GM23338 (cell line): ENCODE data around the gene FAM234A. TPM values are rescaled to one million over a fixed set of nuclear protein-coding genes. Genes with fewer than 3 reads are reported as not detected.

Experiments
- ATAC-seq: fragments of 200-7000 bp; cut with Tn5 transposase; 3 replicates; pipeline ENCODE4 v1.9.1; 2020
- DNase-seq: peaks from one replicate; pipeline ENCODE4 v3.0.0-alpha.2; 2015; ENCODE audit warnings: low spot score
- H2AFZ ChIP-seq: fragments of 200-600 bp; sonication (generic); 2 replicates; pipeline ENCODE4 v1.8.0; 2016; ENCODE audit warnings: antibody characterized with exemption, mild to moderate bottlenecking, moderate library complexity
- H3F3A ChIP-seq: fragments of 200-600 bp; sonication (generic); replicated peaks from 2 replicates; pipeline ENCODE4 v1.8.0; 2017; ENCODE audit warnings: antibody characterized with exemption, mixed run types, low read depth
- H3K27ac ChIP-seq: fragments of 200-600 bp; sonication (generic); 2 replicates; pipeline ENCODE4 v1.6.1; 2016; ENCODE audit warnings: low read depth
- H3K27me3 ChIP-seq: fragments of 200-600 bp; sonication (generic); 2 replicates; pipeline ENCODE4 v1.8.0; 2016; ENCODE audit warnings: mild to moderate bottlenecking, mixed run types, moderate library complexity; ENCODE audit not compliant: insufficient read depth
- H3K36me3 ChIP-seq: fragments of 200-600 bp; sonication (generic); 2 replicates; pipeline ENCODE4 v1.8.0; 2016; ENCODE audit warnings: mild to moderate bottlenecking; ENCODE audit not compliant: insufficient read depth
- H3K4me1 ChIP-seq: fragments of 200-600 bp; sonication (generic); 2 replicates; pipeline ENCODE4 v1.8.0; 2016; ENCODE audit warnings: mild to moderate bottlenecking, moderate library complexity; ENCODE audit not compliant: insufficient read depth
- H3K4me2 ChIP-seq: fragments of 200-600 bp; sonication (generic); 2 replicates; pipeline ENCODE4 v1.7.1; 2017; ENCODE audit warnings: mixed run types
- H3K4me3 ChIP-seq: fragments of 200-600 bp; sonication (generic); 2 replicates; pipeline ENCODE4 v1.6.1; 2016; ENCODE audit warnings: mixed run types
- H3K79me2 ChIP-seq: fragments of 200-600 bp; sonication (generic); replicated peaks from 2 replicates; pipeline ENCODE4 v1.8.0; 2017; ENCODE audit warnings: mild to moderate bottlenecking; ENCODE audit not compliant: insufficient read depth
- H3K9me2 ChIP-seq: fragments of 200-600 bp; sonication (generic); 2 replicates; pipeline ENCODE4 v1.8.0; 2017; ENCODE audit not compliant: insufficient read depth
- H4K20me1 ChIP-seq: fragments of 200-600 bp; sonication (generic); replicated peaks from 2 replicates; pipeline ENCODE4 v1.8.0; 2017; ENCODE audit warnings: mild to moderate bottlenecking; ENCODE audit not compliant: insufficient read depth
- H3K27ac Mint-ChIP-seq: 2 replicates; pipeline ENCODE4 v1.8.0; 2020; ENCODE audit warnings: inconsistent platforms, mild to moderate bottlenecking, moderate library complexity, mixed read lengths
- H3K27me3 Mint-ChIP-seq: 3 replicates; pipeline ENCODE4 v1.8.0; 2022; ENCODE audit warnings: low read depth, mild to moderate bottlenecking, moderate library complexity, mixed read lengths, inconsistent platforms; ENCODE audit not compliant: insufficient read depth, poor library complexity
- H3K36me3 Mint-ChIP-seq: 3 replicates; pipeline ENCODE4 v1.8.0; 2021; ENCODE audit warnings: low read depth, mild to moderate bottlenecking, inconsistent platforms, moderate library complexity, mixed read lengths
- H3K4me1 Mint-ChIP-seq: 3 replicates; pipeline ENCODE4 v1.8.0; 2020; ENCODE audit warnings: mild to moderate bottlenecking, inconsistent platforms, mixed read lengths
- H3K4me3 Mint-ChIP-seq: 3 replicates; pipeline ENCODE4 v1.8.0; 2021; ENCODE audit warnings: moderate library complexity, mild to moderate bottlenecking, inconsistent platforms, mixed read lengths
- H3K9me3 Mint-ChIP-seq: 3 replicates; pipeline ENCODE4 v1.8.0; 2020; ENCODE audit warnings: moderate library complexity, mild to moderate bottlenecking, inconsistent platforms, mixed read lengths
- EZH2phosphoT487 ChIP-seq: fragments of 200-600 bp; sonication (generic); IDR thresholded peaks from one replicate; pipeline ENCODE4 v1.8.1; 2018; ENCODE audit warnings: antibody characterized with exemption; ENCODE audit not compliant: unreplicated experiment
- NANOG ChIP-seq: IDR thresholded peaks from 2 replicates; pipeline ENCODE4 v1.6.1; 2016; ENCODE audit warnings: antibody characterized with exemption, borderline replicate concordance
- REST ChIP-seq: IDR thresholded peaks from one replicate; pipeline ENCODE4 v1.6.1; 2018; ENCODE audit warnings: antibody characterized with exemption; ENCODE audit not compliant: unreplicated experiment
- STAT1 ChIP-seq: IDR thresholded peaks from one replicate; pipeline ENCODE4 v1.6.1; 2016; ENCODE audit warnings: antibody characterized with exemption; ENCODE audit not compliant: unreplicated experiment
- polyA plus RNA-seq: library from polyadenylated mRNA; unstranded; fragments of >200 nt; fragmentation: Nextera tagmentation; extraction: Ambion mirVana; gene quantifications from 2 replicates; pipeline ENCODE4 v1.2.1, GENCODE V29; 2016
- total RNA-seq: library from RNA; depleted of rRNA; stranded (reverse); fragments of >200 nt; shearing (Covaris generic); gene quantifications from 2 replicates; pipeline ENCODE4 v1.2.3, GENCODE V29; 2014
- TF ChIP-seq, protein P1 (sequence below), 2 experiments: fragments of 200-600 bp in 1 of 2; sonication (generic) in 1 of 2; conservative IDR thresholded peaks; 2 replicates each; pipeline versions ENCODE4 v1.5.1 to v1.6.1; 2016 to 2017; ENCODE audit warnings: antibody characterized with exemption in 2 of 2, low read depth in 2 of 2, mild to moderate bottlenecking in 2 of 2, moderate library complexity in 1 of 2

The FAM234A gene
- total and polyA plus RNA-seq, 2 experiments from 2014 or later = 41.9 to 128 TPM

DNA sequence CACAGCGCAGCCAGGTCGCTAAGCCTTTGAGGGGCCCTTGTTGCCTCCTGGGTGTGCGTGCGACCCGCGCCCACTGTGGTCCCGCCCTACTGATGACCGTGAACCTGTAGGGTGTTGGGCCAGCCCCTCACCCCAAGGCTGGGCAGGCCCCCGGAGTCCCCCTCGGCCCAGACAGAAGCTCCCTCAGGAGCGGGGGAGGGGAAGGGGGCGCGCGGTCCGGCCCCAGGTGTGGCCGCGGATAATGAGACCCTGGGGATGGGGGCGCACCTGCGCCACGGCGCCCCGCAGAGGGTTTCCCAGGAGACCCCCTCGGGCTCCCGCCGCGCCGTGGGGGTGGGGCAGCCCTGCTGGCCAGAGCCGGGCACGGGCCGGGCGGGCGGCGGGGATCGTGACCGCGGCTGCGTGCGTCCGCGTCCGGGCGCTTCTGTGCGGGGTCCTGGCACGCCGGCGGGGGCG lies 45.4 kb downstream of the FAM234A start:
- H3K79me2 ChIP-seq = no peaks in the 10 kb centered on the region
- ATAC-seq (peak; percentile 7), DNase-seq (peak; percentile 42)
- H3K36me3 ChIP-seq = no peaks in the 10 kb centered on the region
- H3K4me3 ChIP-seq = peak overlapping the region; percentile 60
- H4K20me1 ChIP-seq = 0 out of 2 replicates have a peak, but pooled peaks cover 2% of the 10 kb centered on the region
- peaks cover 4% of the 10 kb centered on the region; the same call in 1 of the 2 replicates for H3F3A ChIP-seq
- no peaks in the 10 kb centered on the region for H3K4me1 ChIP-seq
- H3K9me3 Mint-ChIP-seq = no peaks in the 10 kb centered on the region
- TF ChIP-seq, protein P1, sequence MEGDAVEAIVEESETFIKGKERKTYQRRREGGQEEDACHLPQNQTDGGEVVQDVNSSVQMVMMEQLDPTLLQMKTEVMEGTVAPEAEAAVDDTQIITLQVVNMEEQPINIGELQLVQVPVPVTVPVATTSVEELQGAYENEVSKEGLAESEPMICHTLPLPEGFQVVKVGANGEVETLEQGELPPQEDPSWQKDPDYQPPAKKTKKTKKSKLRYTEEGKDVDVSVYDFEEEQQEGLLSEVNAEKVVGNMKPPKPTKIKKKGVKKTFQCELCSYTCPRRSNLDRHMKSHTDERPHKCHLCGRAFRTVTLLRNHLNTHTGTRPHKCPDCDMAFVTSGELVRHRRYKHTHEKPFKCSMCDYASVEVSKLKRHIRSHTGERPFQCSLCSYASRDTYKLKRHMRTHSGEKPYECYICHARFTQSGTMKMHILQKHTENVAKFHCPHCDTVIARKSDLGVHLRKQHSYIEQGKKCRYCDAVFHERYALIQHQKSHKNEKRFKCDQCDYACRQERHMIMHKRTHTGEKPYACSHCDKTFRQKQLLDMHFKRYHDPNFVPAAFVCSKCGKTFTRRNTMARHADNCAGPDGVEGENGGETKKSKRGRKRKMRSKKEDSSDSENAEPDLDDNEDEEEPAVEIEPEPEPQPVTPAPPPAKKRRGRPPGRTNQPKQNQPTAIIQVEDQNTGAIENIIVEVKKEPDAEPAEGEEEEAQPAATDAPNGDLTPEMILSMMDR (conservative IDR thresholded peaks at IDR 0.05; ENCODE audit: low read depth in 2 of 2) = no peak
- TF ChIP-seq EZH2phosphoT487 = no peak
- peak overlapping the region; percentile 61; the same call in 2 of the 3 replicates for H3K4me3 Mint-ChIP-seq
- peak overlapping the region; percentile 90 for H2AFZ ChIP-seq
- H3K27me3 Mint-ChIP-seq = peaks cover 35% of the 10 kb centered on the region
- H3K27ac ChIP-seq = no peak overlapping the region
- H3K9me2 ChIP-seq = no peaks in the 10 kb centered on the region
- peak overlapping the region; percentile 78 for H3K4me2 ChIP-seq
- peaks cover 52% of the 10 kb centered on the region for H3K27me3 ChIP-seq
- H3K4me1 Mint-ChIP-seq = no peaks in the 10 kb centered on the region
- H3K27ac Mint-ChIP-seq = no peak overlapping the region
- H3K36me3 Mint-ChIP-seq = no peaks in the 10 kb centered on the region

DNA sequence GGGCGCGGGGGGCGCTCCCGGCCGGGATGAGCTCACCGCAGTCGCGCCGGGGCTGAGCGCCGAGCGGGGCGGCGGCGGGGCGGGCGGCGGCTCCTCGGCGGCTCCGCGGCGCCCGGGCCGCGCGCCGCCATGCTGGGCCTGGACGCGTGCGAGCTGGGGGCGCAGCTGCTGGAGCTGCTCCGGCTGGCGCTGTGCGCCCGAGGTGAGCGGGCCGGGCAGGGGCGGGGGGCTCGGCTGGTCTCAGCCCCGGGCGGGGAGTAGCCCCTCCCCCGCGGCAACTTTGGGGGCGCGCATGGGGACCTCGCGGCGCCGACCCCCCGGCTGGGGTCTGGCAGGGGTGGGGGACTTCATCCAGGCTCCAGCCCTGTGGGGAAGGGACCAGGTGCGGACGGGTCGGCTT lies 45.9 kb downstream of the FAM234A start, which contains the start of gene ARHGDIG:
Gene ARHGDIG, plus strand, starts transcription at position 40 of the 400 bp plus-strand sequence. Its CDS starts 90 bp downstream, at position 130.
- H3K4me2 ChIP-seq = peak within 1 kb of the TSS; percentile 82
- peaks cover 48% of the 10 kb centered on the region for H3K27me3 ChIP-seq
- ATAC-seq = peak; percentile 30

More for the DNA sequence above, 45.9 kb downstream of the FAM234A start, which contains the start of gene ARHGDIG:
- Histone ChIP-seq H3F3A (peaks cover 4% of the 10 kb centered on the region; the same call in 1 of the 2 replicates), H3K4me1 (no peaks in the 10 kb centered on the region), H2AFZ (peak within 1 kb of the TSS; percentile 94), H3K79me2 (no peaks in the 10 kb centered on the region), H3K9me2 (no peaks in the 10 kb centered on the region), H3K4me3 (peak within 1 kb of the TSS; percentile 69), H3K27ac (no peak within 1 kb of the TSS), H4K20me1 (0 out of 2 replicates have a peak, but pooled peaks cover 2% of the 10 kb centered on the region), H3K36me3 (no peaks in the 10 kb centered on the region)
- no peaks in the 10 kb centered on the region for H3K9me3 Mint-ChIP-seq
- no peaks in the 10 kb centered on the region for H3K4me1 Mint-ChIP-seq
- peaks cover 32% of the 10 kb centered on the region for H3K27me3 Mint-ChIP-seq
- no peak within 1 kb of the TSS for H3K27ac Mint-ChIP-seq
- TF ChIP-seq NANOG = no peak
- TF ChIP-seq, protein P1 (conservative IDR thresholded peaks at IDR 0.05; ENCODE audit: low read depth in 2 of 2) = no peak
- no peak for TF ChIP-seq REST
- no peak for TF ChIP-seq STAT1
- DNase-seq = peak; percentile 54
- H3K4me3 Mint-ChIP-seq = peak within 1 kb of the TSS; percentile 66
- no peaks in the 10 kb centered on the region for H3K36me3 Mint-ChIP-seq
